GM18909 (cell line): ENCODE results near the gene IL9R.
"Not testable (repeated sequence)": the region's sequence is repeated elsewhere in the genome, so short reads cannot be mapped to it uniquely, and the experiment has no call there.

Experiments
- ATAC-seq: cut with Tn5 transposase; IDR thresholded peaks from one replicate; pipeline ENCODE4 v1.9.1; 2021; ENCODE audit warnings: mild to moderate bottlenecking; ENCODE audit not compliant: unreplicated experiment, poor library complexity

IL9R gene

DNA sequence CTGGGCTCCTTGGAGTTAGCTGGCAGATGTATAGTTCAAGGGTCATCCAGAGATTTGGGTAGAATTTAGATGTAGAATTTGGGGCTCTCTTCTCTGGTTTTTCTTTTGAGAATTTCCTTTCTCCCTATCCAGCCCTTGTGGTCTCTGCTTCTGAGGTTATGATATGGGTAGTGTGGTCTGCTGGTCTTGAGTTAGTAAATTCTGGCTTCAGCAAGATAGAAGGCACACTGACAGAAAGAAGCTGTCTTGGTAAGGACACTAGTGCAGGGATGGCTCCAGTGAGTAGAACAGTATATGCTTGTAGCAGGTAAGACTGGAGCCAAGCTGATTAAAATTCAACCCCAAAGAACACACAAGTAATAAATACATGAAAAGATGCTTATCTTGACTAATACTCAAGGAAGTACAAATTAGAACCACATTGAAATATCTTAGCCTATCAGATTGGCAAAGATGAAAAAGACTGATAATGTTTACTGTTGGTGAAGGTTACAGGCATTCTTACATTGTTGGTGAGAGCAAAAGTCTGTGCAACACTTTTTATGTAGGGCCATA is 2.1 kb upstream of the IL9R start:
- ATAC-seq = no peak

DNA sequence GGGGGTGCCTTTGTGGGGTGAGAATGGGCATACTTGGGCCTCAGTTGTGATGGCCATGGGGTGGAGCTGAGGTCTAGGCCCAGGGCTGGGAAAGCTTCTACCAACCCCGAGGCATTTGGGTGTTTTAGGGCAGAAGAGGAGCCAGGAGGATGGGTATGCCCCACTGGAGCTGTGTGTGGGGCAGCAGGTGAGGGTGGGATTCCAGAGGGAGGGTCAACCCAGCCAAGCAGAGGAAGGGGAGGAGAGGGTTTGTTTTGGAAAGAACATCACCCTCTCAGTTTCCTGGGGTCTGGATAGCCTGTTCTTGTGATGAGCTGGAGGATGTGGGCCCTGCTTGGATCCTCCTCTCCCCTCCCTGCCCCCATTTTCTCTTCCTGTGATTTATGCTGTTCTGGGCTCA is 620 bp downstream of the IL9R start:
- no peak for ATAC-seq

DNA sequence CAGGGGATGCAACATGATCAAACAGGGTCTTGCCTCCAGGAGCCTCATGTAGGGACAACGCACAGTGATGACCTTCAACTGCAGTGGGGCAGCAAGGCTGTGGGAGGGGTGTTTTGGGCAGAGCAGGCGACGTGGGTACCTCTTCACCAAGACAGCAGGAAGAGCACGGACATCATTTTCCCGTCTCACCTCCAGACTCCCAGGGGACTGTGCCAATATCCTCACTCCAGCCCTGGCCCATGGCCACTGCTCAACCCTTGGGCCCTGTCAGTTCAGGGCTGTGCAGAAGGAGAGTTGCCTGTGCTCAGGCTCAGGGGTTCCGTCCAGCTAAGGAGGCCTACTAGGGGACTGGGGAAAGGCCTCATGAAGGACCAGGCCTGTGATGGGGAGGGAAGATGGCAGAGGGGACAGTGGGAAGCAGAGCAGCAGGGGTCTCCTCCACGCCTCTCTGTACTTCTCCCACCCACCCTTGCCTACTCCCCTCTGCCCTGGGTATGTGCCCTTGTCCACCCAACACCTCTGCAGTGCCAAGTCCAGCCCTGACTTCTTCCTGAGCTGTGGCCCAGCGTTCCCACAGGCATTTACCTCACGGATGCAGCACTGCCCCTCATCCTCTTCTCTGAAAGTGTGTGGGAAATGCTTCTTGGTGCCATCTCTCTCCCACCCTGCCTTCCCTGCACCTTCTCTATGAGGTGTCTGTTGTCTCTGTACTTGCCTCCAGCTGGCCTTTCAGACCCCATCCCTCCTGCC is 1.4 kb downstream of the IL9R start:
- ATAC-seq = no peak

DNA sequence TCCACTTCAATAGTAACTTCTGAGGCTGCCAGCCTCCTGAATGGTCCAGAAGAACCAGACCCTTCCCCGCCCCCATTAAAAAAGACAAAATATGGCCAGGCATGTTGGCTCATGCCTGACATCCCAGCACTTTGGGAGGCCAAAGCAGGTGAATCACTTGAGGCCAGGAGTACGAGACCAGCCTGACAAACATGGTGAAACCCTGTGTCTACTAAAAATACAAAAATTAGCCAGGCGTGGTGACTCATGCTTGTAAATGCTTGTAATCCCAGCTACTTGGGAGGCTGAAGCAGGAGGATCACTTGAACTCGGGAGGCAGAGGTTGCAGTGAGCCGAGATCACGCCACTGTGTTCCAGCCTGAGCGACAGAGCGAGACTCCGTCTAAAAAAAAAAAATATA is 2.3 kb downstream of the IL9R start:
- ATAC-seq = not testable (repeated sequence)

DNA sequence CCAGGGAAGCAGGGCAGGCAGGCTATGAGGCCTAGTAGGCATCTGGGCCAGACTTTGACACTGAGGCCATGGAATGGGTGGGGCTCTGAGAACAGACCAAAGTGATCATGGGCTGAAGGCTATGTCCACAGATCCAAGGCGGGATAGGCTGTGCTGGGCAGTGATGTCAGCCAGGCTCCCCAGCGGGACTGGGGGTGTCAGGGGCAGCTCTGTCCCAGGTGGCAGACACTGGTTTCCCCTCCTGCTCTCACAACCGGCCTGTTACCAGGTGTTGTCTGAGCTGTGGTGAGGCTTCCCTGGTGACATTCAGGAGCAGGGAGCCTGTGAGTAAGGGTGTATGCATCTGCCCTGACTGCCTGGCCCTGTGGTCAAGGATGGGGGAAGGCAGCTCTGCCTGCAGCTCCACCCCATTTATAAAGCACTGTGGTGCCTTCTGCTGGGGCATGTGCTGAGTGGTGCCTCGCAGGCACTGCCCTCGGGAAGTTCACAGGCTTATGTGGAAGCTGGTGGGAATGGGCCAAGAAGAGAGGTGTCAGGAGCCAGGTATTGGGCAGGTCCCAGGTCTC is 2.9 kb downstream of the IL9R start:
- ATAC-seq = no peak

DNA sequence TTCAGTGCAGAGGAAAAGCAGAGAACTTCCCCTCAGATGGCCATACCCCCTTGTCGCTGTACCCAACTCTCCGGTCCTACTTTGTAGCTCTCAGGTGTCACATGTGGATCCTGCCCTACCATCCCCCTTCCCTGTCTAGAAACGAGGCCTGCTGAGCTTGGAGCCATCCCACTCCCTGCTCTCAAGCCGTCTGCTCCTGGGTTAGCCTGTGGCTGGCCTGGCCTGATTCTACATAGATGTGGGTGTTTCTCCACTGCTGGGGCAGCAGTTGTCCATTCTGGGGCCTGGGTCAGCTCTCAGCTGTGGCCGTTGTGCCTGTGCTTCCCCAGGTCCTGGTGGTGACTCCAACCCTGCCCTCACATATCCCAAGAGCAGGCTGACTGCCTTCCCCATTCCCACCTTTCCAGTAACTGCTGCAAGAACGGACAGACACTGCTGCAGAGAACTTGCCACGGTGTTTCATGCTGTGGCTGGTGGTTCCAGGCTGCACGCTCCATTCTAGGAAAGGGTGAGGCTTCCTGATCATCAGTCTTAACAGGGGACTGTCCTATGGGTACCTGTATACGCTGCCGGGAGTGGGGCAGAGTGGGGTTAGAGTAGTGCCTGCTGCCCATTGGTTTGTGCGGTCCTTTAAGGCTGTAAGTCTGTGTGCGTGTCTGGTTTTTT is 3.6 kb downstream of the IL9R start:
- ATAC-seq = no peak

DNA sequence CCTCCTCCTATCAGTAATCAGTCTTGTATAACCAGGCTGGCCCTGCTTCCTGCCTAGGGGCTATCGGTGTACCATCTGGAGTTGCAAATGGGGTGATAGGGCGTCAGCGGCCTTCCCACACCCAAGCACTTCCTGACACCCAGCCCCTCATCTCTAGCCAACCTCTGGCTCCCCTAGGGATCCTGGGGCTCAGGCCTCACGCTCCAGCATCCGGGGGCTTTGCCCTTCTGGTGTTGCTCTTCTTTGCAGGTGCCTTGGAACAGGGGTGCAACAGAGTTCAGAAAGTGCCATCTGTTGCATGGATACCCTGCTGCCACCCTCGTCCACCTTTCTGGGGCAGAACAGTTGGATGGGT is 4.1 kb downstream of the IL9R start:
- no peak for ATAC-seq

DNA sequence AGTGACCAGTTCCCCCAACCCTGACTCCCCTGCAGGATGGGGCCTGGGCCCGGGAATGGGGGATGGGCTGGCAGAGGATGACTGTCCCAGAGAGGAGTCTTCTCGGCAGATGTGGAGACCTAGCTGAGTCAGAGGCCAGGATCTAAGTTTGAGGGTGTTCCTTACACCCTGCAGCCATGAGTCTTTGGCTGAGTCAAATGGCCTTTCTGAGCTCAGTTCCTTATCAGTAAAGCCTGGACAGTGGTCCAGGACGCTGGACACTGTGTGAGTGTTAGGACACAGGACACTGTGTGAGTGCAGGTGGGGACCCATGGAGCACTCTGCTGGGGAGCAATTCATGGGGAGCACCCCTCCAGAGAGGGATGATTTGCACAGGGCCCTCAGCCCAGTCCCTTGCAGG is 5.0 kb downstream of the IL9R start:
- ATAC-seq = no peak

DNA sequence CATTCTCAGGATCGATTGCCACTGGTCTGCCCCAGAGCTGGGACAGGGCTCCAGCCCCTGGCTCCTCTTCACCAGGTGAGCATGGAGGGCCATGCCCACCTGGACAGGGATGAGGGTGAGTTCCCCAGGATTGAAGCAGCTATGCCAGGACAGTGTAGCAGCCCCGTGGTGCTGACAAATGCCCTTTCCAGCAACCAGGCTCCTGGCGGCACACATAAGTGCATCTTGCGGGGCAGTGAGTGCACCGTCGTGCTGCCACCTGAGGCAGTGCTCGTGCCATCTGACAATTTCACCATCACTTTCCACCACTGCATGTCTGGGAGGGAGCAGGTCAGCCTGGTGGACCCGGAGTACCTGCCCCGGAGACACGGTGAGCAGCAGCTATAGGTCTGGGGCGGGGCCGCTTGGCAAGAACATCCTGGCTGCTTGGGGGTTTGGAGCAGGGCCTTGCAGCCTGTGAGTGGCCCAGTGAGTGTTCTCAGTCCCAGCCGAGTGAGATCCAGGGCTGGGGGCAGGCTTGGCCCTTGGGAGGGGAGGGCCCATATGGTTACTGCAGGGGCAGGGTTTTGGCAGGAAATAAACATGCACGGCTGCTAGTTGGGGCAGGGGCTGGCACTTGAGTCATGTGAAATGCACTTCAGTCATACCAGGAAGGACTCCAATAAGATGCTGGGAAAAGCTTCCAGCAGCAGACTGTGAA is 6.1 kb downstream of the IL9R start:
- ATAC-seq = no peak

DNA sequence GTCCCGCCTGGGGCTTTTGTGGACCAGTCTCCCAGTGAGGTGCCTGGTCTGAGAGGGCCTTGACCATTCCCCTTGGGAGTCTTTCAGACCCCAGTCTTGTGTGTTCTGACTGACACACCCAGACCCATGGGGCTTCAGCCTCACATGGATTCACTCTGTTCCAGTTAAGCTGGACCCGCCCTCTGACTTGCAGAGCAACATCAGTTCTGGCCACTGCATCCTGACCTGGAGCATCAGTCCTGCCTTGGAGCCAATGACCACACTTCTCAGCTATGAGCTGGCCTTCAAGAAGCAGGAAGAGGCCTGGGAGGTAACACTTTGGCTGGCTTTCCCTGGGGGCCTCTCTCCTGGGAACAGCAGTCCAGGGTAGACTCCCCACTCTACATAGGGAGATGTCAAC is 6.8 kb downstream of the IL9R start:
- ATAC-seq = no peak

DNA sequence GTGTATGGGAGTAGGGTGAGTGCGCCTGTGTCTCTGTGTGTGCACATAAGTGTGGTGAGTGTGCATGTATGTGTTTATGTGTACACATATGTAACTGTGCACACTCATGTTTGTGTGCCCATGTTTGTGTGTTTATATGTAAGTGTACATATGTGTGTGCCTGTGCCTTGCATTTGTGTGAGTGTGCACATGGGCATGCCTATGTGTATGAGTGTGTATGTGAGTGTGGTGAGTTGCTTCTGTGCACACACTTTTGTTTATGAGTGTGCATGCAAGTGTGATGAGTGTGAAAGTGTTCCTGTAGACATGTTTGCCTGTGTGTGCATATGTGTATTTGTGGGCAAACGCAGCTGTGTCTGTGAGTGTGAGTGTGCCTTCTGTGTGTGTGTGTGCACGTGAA is 7.2 kb downstream of the IL9R start:
- no peak for ATAC-seq

DNA sequence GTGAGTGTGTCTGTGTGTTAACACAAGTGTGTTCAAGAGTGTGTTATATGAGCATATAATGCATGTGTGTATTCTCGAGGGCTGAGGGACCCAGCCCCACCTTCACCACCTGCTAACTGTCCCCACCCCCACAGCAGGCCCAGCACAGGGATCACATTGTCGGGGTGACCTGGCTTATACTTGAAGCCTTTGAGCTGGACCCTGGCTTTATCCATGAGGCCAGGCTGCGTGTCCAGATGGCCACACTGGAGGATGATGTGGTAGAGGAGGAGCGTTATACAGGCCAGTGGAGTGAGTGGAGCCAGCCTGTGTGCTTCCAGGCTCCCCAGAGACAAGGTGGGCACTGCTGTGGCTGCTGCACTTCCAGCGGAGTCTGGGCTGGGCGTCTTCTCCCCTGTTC is 7.6 kb downstream of the IL9R start:
- ATAC-seq = no peak

DNA sequence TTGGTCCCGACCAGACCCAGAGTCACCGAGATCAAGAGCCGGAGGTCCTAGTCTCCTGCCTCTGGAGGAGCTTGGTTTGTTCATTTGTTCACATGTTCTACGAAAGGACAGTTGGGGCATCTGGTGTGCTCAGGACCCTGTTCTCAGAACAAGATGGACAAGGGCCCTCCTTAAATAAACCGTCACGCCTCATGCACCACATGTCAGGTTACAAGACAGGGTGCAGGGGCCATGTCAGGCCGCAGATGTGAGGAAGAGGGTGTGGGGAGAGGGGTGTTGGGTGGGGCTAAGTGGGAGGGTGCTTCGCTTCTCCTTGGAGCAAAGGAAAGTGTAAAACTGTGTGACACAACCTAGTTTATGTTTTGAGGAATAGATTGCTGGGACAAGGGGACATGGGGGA is 9.0 kb downstream of the IL9R start:
- ATAC-seq = not testable (repeated sequence)

DNA sequence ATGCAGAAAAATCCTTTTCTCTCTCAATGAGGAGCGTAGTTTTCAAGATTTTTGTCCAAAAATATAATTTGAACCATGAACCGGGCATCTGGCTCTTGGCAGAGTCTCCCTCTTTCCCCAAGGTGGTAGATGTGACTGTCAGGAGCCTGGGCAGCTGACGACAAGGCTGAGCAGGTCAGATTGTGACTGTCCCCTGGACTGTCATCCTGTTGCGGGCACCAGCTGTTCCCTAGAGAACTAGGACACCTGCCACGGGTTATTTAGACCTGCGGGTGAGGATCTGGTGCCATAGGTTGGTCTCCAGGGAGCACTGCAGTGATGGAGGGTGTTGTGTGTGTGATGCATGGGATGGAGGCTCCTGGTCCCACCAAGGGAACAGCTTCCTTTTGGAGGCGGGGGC is 10.9 kb downstream of the IL9R start:
- not testable (repeated sequence) for ATAC-seq

DNA sequence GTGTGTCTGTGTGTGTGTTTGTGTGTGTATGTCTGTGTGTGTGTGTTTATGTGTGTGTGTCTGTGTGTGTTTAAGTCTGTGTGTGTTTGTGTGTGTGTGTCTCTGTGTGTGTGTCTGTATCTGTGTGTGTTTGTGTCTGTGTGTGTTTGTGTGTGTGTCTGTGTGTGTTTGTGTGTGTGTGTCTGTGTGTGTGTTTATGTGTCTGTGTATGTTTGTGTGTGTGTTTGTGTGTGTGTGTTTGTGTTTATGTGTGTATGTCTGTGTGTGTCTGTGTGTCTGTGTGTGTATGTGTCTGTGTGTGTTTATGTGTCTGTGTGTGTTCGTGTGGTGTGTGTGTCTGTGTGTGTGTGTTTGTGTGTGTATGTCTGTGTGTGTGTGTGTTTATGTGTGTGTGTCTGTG is 11.4 kb downstream of the IL9R start:
- no peak for ATAC-seq

DNA sequence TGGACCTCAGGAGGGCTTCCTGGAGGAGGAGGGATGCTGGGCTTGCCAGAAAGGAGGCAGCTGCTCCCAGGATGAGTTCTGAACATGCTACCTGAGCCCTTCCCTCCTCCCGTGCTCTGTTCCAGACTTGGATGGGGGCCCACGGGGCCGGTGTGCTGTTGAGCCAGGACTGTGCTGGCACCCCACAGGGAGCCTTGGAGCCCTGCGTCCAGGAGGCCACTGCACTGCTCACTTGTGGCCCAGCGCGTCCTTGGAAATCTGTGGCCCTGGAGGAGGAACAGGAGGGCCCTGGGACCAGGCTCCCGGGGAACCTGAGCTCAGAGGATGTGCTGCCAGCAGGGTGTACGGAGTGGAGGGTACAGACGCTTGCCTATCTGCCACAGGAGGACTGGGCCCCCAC is 12.2 kb downstream of the IL9R start:
- not testable (repeated sequence) for ATAC-seq

DNA sequence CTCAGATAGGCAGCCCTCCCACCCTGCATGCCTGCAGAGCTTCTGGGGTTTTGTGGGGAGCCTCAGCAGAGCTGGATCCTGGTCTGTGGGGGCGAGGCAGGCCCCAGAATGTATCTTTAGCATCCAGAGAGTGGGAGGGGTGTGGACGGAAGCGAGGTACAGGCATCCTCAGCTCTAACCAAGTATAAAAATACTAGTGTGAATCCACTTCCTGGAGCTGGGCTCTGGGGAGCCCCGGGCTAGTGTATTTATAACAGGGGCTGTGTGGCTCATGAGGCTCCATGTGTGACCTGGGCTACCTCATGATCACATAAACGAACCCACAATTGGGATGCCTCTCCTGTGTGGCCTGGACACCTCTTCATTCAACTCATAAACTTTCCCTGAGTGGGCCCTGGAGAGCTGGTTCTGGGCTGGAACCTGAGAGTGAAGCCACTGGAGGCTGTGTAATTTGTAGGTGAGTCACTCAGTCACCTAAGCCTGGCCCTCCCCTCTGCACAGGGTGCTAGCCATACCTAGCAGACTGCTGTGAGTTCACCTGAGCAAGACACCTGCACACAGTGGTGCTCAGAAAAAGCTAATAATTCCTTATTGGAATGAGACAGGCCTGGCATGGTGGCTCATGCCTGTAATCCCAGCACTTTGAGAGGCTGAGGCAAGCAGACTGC is 15.9 kb downstream of the IL9R start:
- peak; percentile 56 for ATAC-seq

DNA sequence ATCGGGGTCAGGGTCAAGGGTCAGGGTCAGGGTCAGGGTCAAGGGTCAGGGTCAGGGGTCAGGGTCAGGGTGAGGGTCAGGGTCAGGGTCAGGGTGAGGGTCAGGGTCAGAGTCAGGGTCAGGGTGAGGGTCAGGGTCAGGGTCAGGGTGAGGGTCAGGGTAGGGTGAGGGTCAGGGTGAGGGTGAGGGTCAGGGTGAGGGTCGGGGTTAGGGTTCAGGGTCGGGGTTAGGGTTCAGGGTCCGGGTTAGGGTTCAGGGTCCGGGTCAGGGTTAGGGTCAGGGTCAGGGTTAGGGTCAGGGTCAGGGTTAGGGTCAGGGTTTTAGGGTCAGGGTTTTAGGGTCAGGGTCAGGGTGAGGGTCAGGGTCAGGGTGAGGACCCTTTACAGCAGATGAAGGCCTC is 22.4 kb downstream of the IL9R start:
- ATAC-seq = not testable (repeated sequence)

DNA sequence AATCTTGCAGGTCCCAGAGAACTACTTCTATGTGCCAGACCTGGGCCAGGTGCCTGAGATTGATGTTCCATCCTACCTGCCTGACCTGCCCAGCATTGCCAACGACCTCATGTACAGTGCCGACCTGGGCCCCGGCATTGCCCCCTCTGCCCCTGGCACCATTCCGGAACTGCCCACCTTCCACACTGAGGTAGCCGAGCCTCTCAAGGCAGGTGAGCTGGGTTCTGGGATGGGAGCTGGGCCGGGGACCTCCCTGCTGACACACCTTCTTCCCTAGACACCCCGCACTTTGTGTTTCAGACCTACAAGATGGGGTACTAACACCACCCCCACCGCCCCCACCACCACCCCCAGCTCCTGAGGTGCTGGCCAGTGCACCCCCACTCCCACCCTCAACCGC is 25.5 kb downstream of the IL9R start:
- ATAC-seq = not testable (repeated sequence)

DNA sequence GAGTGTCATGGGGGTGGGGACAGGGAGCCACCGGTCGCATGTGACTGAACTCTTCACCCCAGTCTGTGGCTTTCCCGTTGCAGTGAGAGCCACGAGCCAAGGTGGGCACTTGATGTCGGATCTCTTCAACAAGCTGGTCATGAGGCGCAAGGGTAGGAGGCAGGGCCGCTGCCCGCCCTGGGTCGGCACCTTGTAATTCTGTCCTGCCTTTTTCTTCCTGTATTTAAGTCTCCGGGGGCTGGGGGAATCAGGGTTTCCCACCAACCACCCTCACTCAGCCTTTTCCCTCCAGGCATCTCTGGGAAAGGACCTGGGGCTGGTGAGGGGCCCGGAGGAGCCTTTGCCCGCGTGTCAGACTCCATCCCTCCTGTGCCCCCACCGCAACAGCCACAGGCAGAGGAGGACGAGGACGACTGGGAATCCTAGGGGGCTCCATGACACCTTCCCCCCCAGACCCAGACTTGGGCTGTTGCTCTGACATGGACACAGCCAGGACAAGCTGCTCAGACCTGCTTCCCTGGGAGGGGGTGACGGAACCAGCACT is 27.5 kb downstream of the IL9R start:
- ATAC-seq = not testable (repeated sequence)
